HEK293 (cell line): ENCODE measurements around the gene ANKRD33.

Experiments
- CTCF ChIA-PET: fragments of 350-600 bp; formaldehyde crosslinking; extraction: SDS; loops from one replicate; lab custom pipeline; 2021; ENCODE audit warnings: antibody characterized with exemption; lab: Yijun Ruan, JAX
- POLR2A ChIA-PET: fragments of 300-600 bp; formaldehyde crosslinking; extraction: SDS; loops from one replicate; lab custom pipeline; 2020; ENCODE audit warnings: antibody characterized with exemption, inconsistent platforms; lab: Yijun Ruan, JAX
- H3K27ac ChIP-seq: fragments of 200-500 bp; sonication (Bioruptor generic); 2 replicates; pipeline ENCODE4 v1.5.1; 2014; ENCODE audit warnings: low read depth, low read length, control low read depth, inconsistent platforms; ENCODE audit errors: extremely low read depth
- H3K36me3 ChIP-seq, 2 experiments: fragments of 200-500 bp in 1 of 2; sonication (Bioruptor generic) in 1 of 2; 1 replicate in 1 of 2; 2 replicates in 1 of 2; pipeline ENCODE4 v1.5.1; 2014 to 2017; ENCODE audit warnings: inconsistent platforms in 2 of 2, low read length in 2 of 2; ENCODE audit not compliant: control insufficient read depth in 2 of 2, insufficient read depth in 1 of 2
- H3K4me1 ChIP-seq: fragments of 200-500 bp; sonication (Bioruptor generic); 2 replicates; pipeline ENCODE4 v1.5.1; 2014; ENCODE audit warnings: mild to moderate bottlenecking, low read length, inconsistent platforms; ENCODE audit not compliant: control insufficient read depth, insufficient read depth
- H3K4me3 ChIP-seq: 2 replicates; pipeline ENCODE4 v1.5.1; 2011; ENCODE audit warnings: low read depth, mild to moderate bottlenecking, control low read depth, low read length, moderate library complexity
- H3K9me3 ChIP-seq: fragments of 200-500 bp; sonication (Bioruptor generic); 2 replicates; pipeline ENCODE4 v1.5.1; 2014; ENCODE audit warnings: low read depth, low read length, inconsistent platforms; ENCODE audit not compliant: control insufficient read depth, insufficient read depth
- EGR2 ChIP-seq: fragments of 450-650 bp; formaldehyde crosslinking; IDR thresholded peaks from 2 replicates; pipeline ENCODE4 v1.5.1; 2016; ENCODE audit warnings: low read depth, missing biosample characterization, missing genetic modification characterization
- GFI1B ChIP-seq: fragments of 450-650 bp; formaldehyde crosslinking; IDR thresholded peaks from 2 replicates; pipeline ENCODE4 v1.5.1; 2016; ENCODE audit warnings: missing biosample characterization, missing genetic modification characterization
- GLI2 ChIP-seq: fragments of 450-650 bp; formaldehyde crosslinking; IDR thresholded peaks from 2 replicates; pipeline ENCODE4; 2017; ENCODE audit warnings: missing biosample characterization, missing genetic modification characterization, low read depth, borderline replicate concordance
- GLIS1 ChIP-seq: fragments of 450-650 bp; formaldehyde crosslinking; IDR thresholded peaks from 2 replicates; pipeline ENCODE4 v1.5.1; 2016; ENCODE audit warnings: missing biosample characterization, missing genetic modification characterization
- ZBTB21 ChIP-seq: fragments of 450-650 bp; formaldehyde crosslinking; IDR thresholded peaks from 2 replicates; pipeline ENCODE4 v1.5.1; 2017; ENCODE audit warnings: missing biosample characterization, missing genetic modification characterization
- ZFHX2 ChIP-seq: fragments of 450-650 bp; formaldehyde crosslinking; conservative IDR thresholded peaks from 2 replicates; pipeline ENCODE4 v1.5.1; 2016; ENCODE audit warnings: missing biosample characterization, missing genetic modification characterization
- ZNF174 ChIP-seq: fragments of 450-650 bp; formaldehyde crosslinking; IDR thresholded peaks from 2 replicates; pipeline ENCODE4 v1.5.0; 2017; ENCODE audit warnings: missing biosample characterization, mild to moderate bottlenecking, missing genetic modification characterization
- ZNF19 ChIP-seq: fragments of 450-650 bp; formaldehyde crosslinking; IDR thresholded peaks from 2 replicates; pipeline ENCODE4; 2016; ENCODE audit warnings: missing biosample characterization, missing genetic modification characterization, low read depth
- ZNF221 ChIP-seq: fragments of 450-650 bp; formaldehyde crosslinking; IDR thresholded peaks from 2 replicates; pipeline ENCODE4 v1.5.1; 2017; ENCODE audit warnings: missing biosample characterization, missing genetic modification characterization, borderline replicate concordance
- ZNF266 ChIP-seq: fragments of 450-650 bp; formaldehyde crosslinking; IDR thresholded peaks from 2 replicates; pipeline ENCODE4 v1.5.1; 2016; ENCODE audit warnings: missing biosample characterization, missing genetic modification characterization, low read depth
- ZNF394 ChIP-seq: fragments of 450-650 bp; formaldehyde crosslinking; IDR thresholded peaks from 2 replicates; pipeline ENCODE4 v1.5.1; 2016; ENCODE audit warnings: missing biosample characterization, missing genetic modification characterization, mild to moderate bottlenecking, moderate library complexity, borderline replicate concordance
- ZNF473 ChIP-seq: fragments of 450-650 bp; formaldehyde crosslinking; IDR thresholded peaks from 2 replicates; pipeline ENCODE4 v1.5.1; 2017; ENCODE audit warnings: missing biosample characterization, missing genetic modification characterization
- ZNF514 ChIP-seq: fragments of 450-650 bp; formaldehyde crosslinking; IDR thresholded peaks from 2 replicates; pipeline ENCODE4 v1.5.1; 2016; ENCODE audit warnings: missing biosample characterization, missing genetic modification characterization
- ZNF677 ChIP-seq: fragments of 450-650 bp; IDR thresholded peaks from 2 replicates; pipeline ENCODE4 v1.5.0; 2018; ENCODE audit warnings: missing biosample characterization, mild to moderate bottlenecking, missing genetic modification characterization, moderate library complexity
- ZSCAN16 ChIP-seq: fragments of 450-650 bp; formaldehyde crosslinking; IDR thresholded peaks from 2 replicates; pipeline ENCODE4 v1.5.1; 2016; ENCODE audit warnings: missing biosample characterization, missing genetic modification characterization
- TF ChIP-seq, protein P1 (sequence below): fragments of 450-650 bp; formaldehyde crosslinking; IDR thresholded peaks from 2 replicates; pipeline ENCODE4 v1.5.1; 2017; ENCODE audit warnings: missing biosample characterization, missing genetic modification characterization

The ANKRD33 gene

DNA sequence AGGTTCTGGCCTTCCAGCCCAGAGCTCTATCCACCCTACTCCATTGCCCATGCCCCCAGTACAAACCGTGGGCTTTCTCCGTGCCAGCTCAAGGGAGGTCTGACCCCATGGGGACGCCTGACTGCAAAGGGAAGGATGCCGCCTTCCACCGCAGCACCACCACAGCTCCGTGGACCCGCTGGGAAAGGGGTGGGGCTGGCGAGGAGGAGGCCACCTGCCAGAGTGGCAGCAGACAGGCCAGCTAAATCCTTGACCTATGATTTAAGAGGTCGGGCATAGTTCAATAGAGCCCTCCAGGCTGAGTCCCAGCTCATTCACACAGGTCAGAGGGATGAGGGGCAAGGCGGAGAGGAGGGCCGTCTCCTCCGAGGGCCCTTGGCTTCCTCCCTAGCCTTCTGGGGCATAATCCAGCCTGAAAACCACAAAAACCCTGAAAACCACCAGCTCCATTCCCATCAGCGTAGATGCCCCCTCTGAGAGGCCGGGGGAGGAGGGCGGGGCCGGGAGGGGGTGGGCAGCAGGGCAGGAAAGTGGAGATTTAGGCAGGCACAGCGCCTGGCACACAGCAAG lies 24.5 kb upstream of the ANKRD33 start:
- CTCF ChIA-PET, result interaction anchor here (0.9 to 1.3 kb wide), 3 partner anchors 11 to 61 kb away, joined by 4 to 6 read pairs (median 4); no protein-coding TSS in a partner anchor
- no peaks in the 10 kb centered on the region for H3K4me1 ChIP-seq
- POLR2A ChIA-PET, result no interaction called here
- H3K9me3 ChIP-seq, result no peaks in the 10 kb centered on the region
- H3K4me3 ChIP-seq, result no peak overlapping the region
- TF ChIP-seq ZBTB21 (no peak), GFI1B (tag by site-specific recombination) (no peak), GLIS1 (no peak), ZNF394 (tag by site-specific recombination) (no peak), ZNF514 (tag by site-specific recombination) (no peak)
- TF ChIP-seq, all 188 proteins: peak for 0
- Histone ChIP-seq H3K27ac (no peak overlapping the region), H3K36me3 (no peaks in the 10 kb centered on the region)

GRCh38 chr12:51863933-51864832 lies 23.7 kb upstream of the ANKRD33 start:
- ChIA-PET POLR2A (no interaction called here), CTCF (interaction anchor here (0.9 kb wide), 1 partner anchor 39 kb away, joined by 4 read pairs; no protein-coding TSS in a partner anchor)
- Histone ChIP-seq H3K9me3 (no peaks in the 10 kb centered on the region), H3K36me3 (no peaks in the 10 kb centered on the region), H3K4me3 (no peak overlapping the region), H3K27ac (no peak overlapping the region), H3K4me1 (no peaks in the 10 kb centered on the region)
- TF ChIP-seq ZNF266 (tag by site-specific recombination), result no peak
- TF ChIP-seq ZSCAN16 (tag by site-specific recombination), result no peak
- TF ChIP-seq, protein P1, sequence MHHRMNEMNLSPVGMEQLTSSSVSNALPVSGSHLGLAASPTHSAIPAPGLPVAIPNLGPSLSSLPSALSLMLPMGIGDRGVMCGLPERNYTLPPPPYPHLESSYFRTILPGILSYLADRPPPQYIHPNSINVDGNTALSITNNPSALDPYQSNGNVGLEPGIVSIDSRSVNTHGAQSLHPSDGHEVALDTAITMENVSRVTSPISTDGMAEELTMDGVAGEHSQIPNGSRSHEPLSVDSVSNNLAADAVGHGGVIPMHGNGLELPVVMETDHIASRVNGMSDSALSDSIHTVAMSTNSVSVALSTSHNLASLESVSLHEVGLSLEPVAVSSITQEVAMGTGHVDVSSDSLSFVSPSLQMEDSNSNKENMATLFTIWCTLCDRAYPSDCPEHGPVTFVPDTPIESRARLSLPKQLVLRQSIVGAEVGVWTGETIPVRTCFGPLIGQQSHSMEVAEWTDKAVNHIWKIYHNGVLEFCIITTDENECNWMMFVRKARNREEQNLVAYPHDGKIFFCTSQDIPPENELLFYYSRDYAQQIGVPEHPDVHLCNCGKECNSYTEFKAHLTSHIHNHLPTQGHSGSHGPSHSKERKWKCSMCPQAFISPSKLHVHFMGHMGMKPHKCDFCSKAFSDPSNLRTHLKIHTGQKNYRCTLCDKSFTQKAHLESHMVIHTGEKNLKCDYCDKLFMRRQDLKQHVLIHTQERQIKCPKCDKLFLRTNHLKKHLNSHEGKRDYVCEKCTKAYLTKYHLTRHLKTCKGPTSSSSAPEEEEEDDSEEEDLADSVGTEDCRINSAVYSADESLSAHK (tag by site-specific recombination), result no peak
- TF ChIP-seq ZNF174, result no peak
- TF ChIP-seq GLI2 (tag by site-specific recombination), result no peak
- no peak for TF ChIP-seq ZNF221

- Histone ChIP-seq H3K27ac (no peak overlapping the region), H3K4me3 (no peak overlapping the region), H3K36me3 (no peaks in the 10 kb centered on the region), H3K4me1 (no peaks in the 10 kb centered on the region), H3K9me3 (no peaks in the 10 kb centered on the region)
- ChIA-PET CTCF (interaction anchor here (0.7 to 1.2 kb wide), 2 partner anchors 41 to 57 kb away, joined by 3 read pairs; no protein-coding TSS in a partner anchor), POLR2A (no interaction called here)
- TF ChIP-seq EGR2 (peak; percentile 38; the same call in 1 of the 2 replicates), ZNF19 (tag by site-specific recombination) (no peak), ZNF473 (tag by site-specific recombination) (no peak), ZFHX2 (tag by site-specific recombination) (peak; percentile 48), ZNF677 (tag by site-specific recombination) (no peak)
- TF ChIP-seq, all 188 proteins: peak for 2
These were observed 22.9 kb upstream of the ANKRD33 start for GRCh38 chr12:51864833-51865670.
